A549 treated with dexamethasone at 1 μM for 4 hours (cell line): ENCODE results near the gene ST6GAL1. TPM values are rescaled to one million over a fixed set of nuclear protein-coding genes. Genes with fewer than 3 reads are reported as not detected.

Experiments used
- total RNA-seq: library from RNA; stranded (reverse); fragments of 200-300 nt; extraction: Qiagen RNA extraction; gene quantifications from 5 replicates; pipeline ENCODE4 v1.2.3, GENCODE V29; 2022

ST6GAL1 gene, protein sequence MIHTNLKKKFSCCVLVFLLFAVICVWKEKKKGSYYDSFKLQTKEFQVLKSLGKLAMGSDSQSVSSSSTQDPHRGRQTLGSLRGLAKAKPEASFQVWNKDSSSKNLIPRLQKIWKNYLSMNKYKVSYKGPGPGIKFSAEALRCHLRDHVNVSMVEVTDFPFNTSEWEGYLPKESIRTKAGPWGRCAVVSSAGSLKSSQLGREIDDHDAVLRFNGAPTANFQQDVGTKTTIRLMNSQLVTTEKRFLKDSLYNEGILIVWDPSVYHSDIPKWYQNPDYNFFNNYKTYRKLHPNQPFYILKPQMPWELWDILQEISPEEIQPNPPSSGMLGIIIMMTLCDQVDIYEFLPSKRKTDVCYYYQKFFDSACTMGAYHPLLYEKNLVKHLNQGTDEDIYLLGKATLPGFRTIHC
- total RNA-seq, result 3.1 to 4.1 TPM (median 3.8 TPM) in 5 replicates

DNA sequence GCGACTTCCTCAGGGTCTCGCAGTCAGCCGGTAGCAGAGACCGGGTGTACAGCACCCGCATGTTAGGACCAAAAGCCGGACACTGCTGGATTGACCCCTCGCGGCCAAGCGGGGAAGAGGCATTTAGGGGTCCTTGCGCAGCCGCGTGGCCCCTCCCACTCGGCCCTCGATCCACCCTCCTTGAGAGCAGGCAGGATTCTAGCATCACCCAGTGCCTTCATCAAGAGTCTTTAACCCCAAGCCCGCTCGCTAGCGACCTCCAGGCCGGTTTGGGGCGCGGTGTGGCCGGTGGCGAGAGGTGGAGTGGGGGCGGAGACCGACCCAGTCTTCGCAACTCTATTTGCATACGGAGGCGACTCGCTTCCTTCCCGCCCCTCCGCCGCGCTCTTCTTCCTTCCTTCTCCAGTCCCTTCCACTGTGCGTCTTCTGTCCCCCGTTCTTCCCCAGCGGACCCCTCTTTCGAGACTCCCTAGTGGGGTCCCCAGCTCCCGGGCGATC, at the start of gene ST6GAL1:
Gene ST6GAL1 (plus strand): TSS at position 384 of the 498 bp plus-strand sequence. CDS start 112,178 bp downstream, outside the sequence.

Other genes starting within 250 kb of the ST6GAL1 start
- gene KNG1, start 213.2 kb upstream of the ST6GAL1 start, total RNA-seq, result 0.07 TPM in 1 of 5 replicates, not detected in the others
- gene EIF4A2, start 146.9 kb upstream of the ST6GAL1 start, total RNA-seq, result 122 to 152 TPM (median 133 TPM) in 5 replicates
- 40.7 to 64.0 TPM (median 42.8 TPM) in 5 replicates for gene RFC4, start 124.0 kb upstream of the ST6GAL1 start, total RNA-seq
- gene ADIPOQ, start 87.8 kb upstream of the ST6GAL1 start, total RNA-seq, result not detected in 5 replicates
- 44.5 to 56.6 TPM (median 47.3 TPM) in 5 replicates for gene RPL39L, start 209.0 kb downstream of the ST6GAL1 start, total RNA-seq